Liver (tissue), 9 donors: ENCODE data around the gene BSX. TPM values are rescaled to one million over a fixed set of nuclear protein-coding genes. Genes with fewer than 3 reads are reported as not detected.

ENCODE experiments used
- DNase-seq: peaks from one replicate; pipeline ENCODE4 v3.0.0-alpha.2; 2017; ENCODE audit warnings: low spot score
- H3K27ac ChIP-seq, 2 donors: one replicate each; pipeline ENCODE4 v1.7.0; 2013; ENCODE audit warnings: inconsistent platforms in 2 of 2, low read length in 2 of 2, control low read depth in 1 of 2, low read depth in 1 of 2, mild to moderate bottlenecking in 1 of 2
- H3K27me3 ChIP-seq, 4 donors: one replicate each; pipeline versions ENCODE4 v1.6.1 to v1.7.0; 2013; ENCODE audit warnings: low read length in 3 of 4, inconsistent platforms in 1 of 4, mild to moderate bottlenecking in 1 of 4, moderate library complexity in 1 of 4; ENCODE audit not compliant: control insufficient read depth in 4 of 4, insufficient read depth in 4 of 4
- H3K36me3 ChIP-seq, 4 donors: one replicate each; pipeline versions ENCODE4 v1.6.1 to v1.7.0; 2013; ENCODE audit warnings: low read length in 3 of 4, mild to moderate bottlenecking in 3 of 4, low read depth in 1 of 4, moderate library complexity in 1 of 4; ENCODE audit not compliant: control insufficient read depth in 4 of 4, insufficient read depth in 3 of 4
- H3K4me1 ChIP-seq, 4 donors: one replicate each; pipeline versions ENCODE4 v1.6.1 to v1.7.0; 2013; ENCODE audit warnings: low read length in 3 of 4, mild to moderate bottlenecking in 3 of 4, moderate library complexity in 1 of 4; ENCODE audit not compliant: control insufficient read depth in 4 of 4, insufficient read depth in 4 of 4
- H3K4me3 ChIP-seq, 3 donors: one replicate each; pipeline versions ENCODE4 v1.6.1 to v1.7.0; 2013; ENCODE audit warnings: low read length in 3 of 3, control low read depth in 1 of 3, low read depth in 1 of 3, mild to moderate bottlenecking in 1 of 3
- H3K9ac ChIP-seq, 2 donors: one replicate each; pipeline ENCODE4 v1.7.0; 2013; ENCODE audit warnings: low read length in 2 of 2, mild to moderate bottlenecking in 2 of 2, moderate library complexity in 2 of 2, control low read depth in 1 of 2, low read depth in 1 of 2
- H3K9me3 ChIP-seq, 4 donors: one replicate each; pipeline versions ENCODE4 v1.6.1 to v1.7.0; 2013; ENCODE audit warnings: low read length in 3 of 4; ENCODE audit not compliant: control insufficient read depth in 4 of 4
- ATF3 ChIP-seq: IDR thresholded peaks from 2 replicates; pipeline ENCODE4 v1.6.1; 2016; ENCODE audit warnings: antibody characterized with exemption
- CTCF ChIP-seq: fragments of 150-350 bp; IDR thresholded peaks from 2 replicates; pipeline ENCODE4 v1.5.1; 2017; ENCODE audit warnings: improper control_type of control experiment, low read depth, low read length; ENCODE audit not compliant: missing input control
- EGR1 ChIP-seq, 2 donors: IDR thresholded peaks; 2 replicates each; pipeline ENCODE4 v1.6.1; 2016 to 2018; ENCODE audit warnings: antibody characterized with exemption in 2 of 2, low read depth in 2 of 2
- FOXA1 ChIP-seq: IDR thresholded peaks from 2 replicates; pipeline ENCODE4 v1.6.1; 2016; ENCODE audit warnings: antibody characterized with exemption
- FOXA2 ChIP-seq: IDR thresholded peaks from 2 replicates; pipeline ENCODE4 v1.6.1; 2016; ENCODE audit warnings: antibody characterized with exemption
- GABPA ChIP-seq, 2 donors: IDR thresholded peaks in 1 of 2; conservative IDR thresholded peaks in 1 of 2; 2 replicates each; pipeline ENCODE4 v1.6.1; 2016; ENCODE audit warnings: antibody characterized with exemption in 2 of 2, mild to moderate bottlenecking in 1 of 2, moderate library complexity in 1 of 2
- HNF4A ChIP-seq, 2 donors: conservative IDR thresholded peaks; 2 replicates each; pipeline ENCODE4 v1.6.1; 2016; ENCODE audit warnings: antibody characterized with exemption in 2 of 2, mild to moderate bottlenecking in 2 of 2
- HNF4G ChIP-seq: IDR thresholded peaks from 2 replicates; pipeline ENCODE4 v1.6.1; 2016; ENCODE audit warnings: antibody characterized with exemption
- JUND ChIP-seq, 2 donors: IDR thresholded peaks; 2 replicates each; pipeline ENCODE4 v1.6.1; 2016; ENCODE audit warnings: antibody characterized with exemption in 2 of 2
- MAX ChIP-seq: IDR thresholded peaks from 2 replicates; pipeline ENCODE4 v1.6.1; 2016; ENCODE audit warnings: antibody characterized with exemption
- RAD21 ChIP-seq, 2 donors: IDR thresholded peaks; 2 replicates each; pipeline ENCODE4 v1.6.1; 2016; ENCODE audit warnings: antibody characterized with exemption in 2 of 2, mild to moderate bottlenecking in 2 of 2
- REST ChIP-seq: IDR thresholded peaks from 2 replicates; pipeline ENCODE4 v1.6.1; 2016; ENCODE audit warnings: antibody characterized with exemption, mild to moderate bottlenecking
- SP1 ChIP-seq: IDR thresholded peaks from 2 replicates; pipeline ENCODE4 v1.6.1; 2018; ENCODE audit warnings: antibody characterized with exemption, mild to moderate bottlenecking
- ZBTB33 ChIP-seq: IDR thresholded peaks from 2 replicates; pipeline ENCODE4 v1.6.1; 2016; ENCODE audit warnings: antibody characterized with exemption
- WGBS: extraction: QIAGEN DNeasy Blood & Tissue Kit; methylation state at CpG from one replicate; pipeline ENCODE4 v1.1.7; 2013; 5-methylcytosine and 5-hydroxymethylcytosine counted together
- polyA plus RNA-seq, 2 donors: library from polyadenylated mRNA; stranded (reverse) in 1 of 2; unstranded in 1 of 2; fragments of 200-250 nt in 1 of 2; fragments of >200 nt in 1 of 2; fragmentation: Nextera tagmentation in 1 of 2; extraction: Ambion mirVana in 1 of 2; gene quantifications; one replicate each; pipeline versions ENCODE4 v1.2.1 to v1.2.3, GENCODE V29; 2013 to 2015
- total RNA-seq, 2 donors: library from RNA; depleted of rRNA; stranded (reverse); fragments of >200 nt; gene quantifications; one replicate each; pipeline ENCODE4 v1.2.3, GENCODE V29; 2014
- donor health status: healthy.
- donor health status: healthy.
- donor health status: healthy.
- donor health status: healthy.
- donor health status: healthy.

The BSX gene
- total and polyA plus RNA-seq, 4 donors, result not detected

GRCh38 chr11:122954455-122954854, 27.2 kb downstream of the BSX start (continued):
- no peak for TF ChIP-seq REST

GRCh38 chr11:122951211-122951610, 30.4 kb downstream of the BSX start:
- no peak overlapping the region for H3K4me3 ChIP-seq
- H3K4me1 ChIP-seq, result no peaks in the 10 kb centered on the region
- no peak for TF ChIP-seq CTCF
- TF ChIP-seq SP1, result no peak
- 51% methylated on average over 2 of the region's 2 CpGs for WGBS
- no peaks in the 10 kb centered on the region for H3K9me3 ChIP-seq
- peaks cover 0 to 5% (median 0%) of the 10 kb centered on the region in 4 donors for H3K27me3 ChIP-seq
- H3K27ac ChIP-seq, result no peak overlapping the region
- no peaks in the 10 kb centered on the region for H3K36me3 ChIP-seq
- H3K9ac ChIP-seq, result no peak overlapping the region
- DNase-seq, result no peak

- H3K4me3 ChIP-seq, result no peak overlapping the region
- H3K27me3 ChIP-seq, result peaks cover 0 to 4% (median 0%) of the 10 kb centered on the region in 4 donors
- H3K9me3 ChIP-seq, result no peaks in the 10 kb centered on the region
- 94% methylated on average over 2 of the region's 2 CpGs for WGBS
- TF ChIP-seq RAD21 (IDR thresholded peaks at IDR 0.05), result no peak
- TF ChIP-seq ATF3, result no peak
- no peak for TF ChIP-seq REST
- no peak for TF ChIP-seq FOXA2
- no peak for TF ChIP-seq ZBTB33
- TF ChIP-seq MAX, result no peak
- no peak for TF ChIP-seq EGR1 (IDR thresholded peaks at IDR 0.05; ENCODE audit: low read depth in 2 of 2)
- no peak for TF ChIP-seq FOXA1
- TF ChIP-seq HNF4G, result no peak
- TF ChIP-seq JUND (IDR thresholded peaks at IDR 0.05), result no peak
- TF ChIP-seq HNF4A (conservative IDR thresholded peaks at IDR 0.05), result no peak
- no peak for TF ChIP-seq GABPA (IDR thresholded peaks at IDR 0.05 in 1 of 2, conservative IDR thresholded peaks at IDR 0.05 in 1 of 2)
- no peak overlapping the region for H3K27ac ChIP-seq
- H3K4me1 ChIP-seq, result no peaks in the 10 kb centered on the region
- DNase-seq, result no peak
- H3K36me3 ChIP-seq, result no peaks in the 10 kb centered on the region
- H3K9ac ChIP-seq, result no peak overlapping the region
Measured at GRCh38 chr11:122938557-122938956, 43.1 kb downstream of the BSX start.
